Measurements from ENCODE around the gene CD248. TPM values are rescaled to one million over a fixed set of nuclear protein-coding genes. Genes with fewer than 3 reads are reported as not detected.
A peak's percentile ranks its signal among the peaks of the same experiment; 100 is the strongest.

CD248 gene
- polyA plus RNA-seq, 2 of the 4 experiments (the other 2 are of a cell fraction) = 0.03 TPM; not detected in 1

- TF ChIP-seq HMGXB4 (CRISPR knock-in tag; IDR thresholded peaks at IDR 0.05; ENCODE audit: borderline replicate concordance) = peak; percentile 75; the same call in 1 of the 2 replicates
- no peak for TF ChIP-seq RFX5 (IDR thresholded peaks at IDR 0.05)
- no peak for TF ChIP-seq ESRRA (IDR thresholded peaks at IDR 0.05; ENCODE audit: borderline replicate concordance, low read length)
- TF ChIP-seq ZC3H11A (IDR thresholded peaks at IDR 0.05) = no peak
- TF ChIP-seq PBX3 (IDR thresholded peaks at IDR 0.05) = no peak
- no peak for TF ChIP-seq RNF2 (IDR thresholded peaks at IDR 0.05; ENCODE audit: borderline replicate concordance, low read depth)
- TF ChIP-seq ELK1 (IDR thresholded peaks at IDR 0.05; ENCODE audit: low read depth, low read length) = no peak
- no peak for TF ChIP-seq HES2 (IDR thresholded peaks at IDR 0.05)
- TF ChIP-seq KDM1A (IDR thresholded peaks at IDR 0.05; ENCODE audit: low read depth) = no peak
- TF ChIP-seq FOSB (CRISPR knock-in tag; IDR thresholded peaks at IDR 0.05) = no peak
- no peak for TF ChIP-seq USF2 (IDR thresholded peaks at IDR 0.05)
- TF ChIP-seq ZFP36 (IDR thresholded peaks at IDR 0.05; ENCODE audit: borderline replicate concordance, partially characterized antibody) = no peak
- TF ChIP-seq CBX2 (IDR thresholded peaks at IDR 0.05; ENCODE audit: borderline replicate concordance, low read depth) = no peak
- TF ChIP-seq E2F6 (IDR thresholded peaks at IDR 0.05; ENCODE audit: borderline replicate concordance, low read depth) = 0 out of 2 replicates have a peak, but pooled peaks have one; percentile 22
- no peak for TF ChIP-seq MAFK (IDR thresholded peaks at IDR 0.05; ENCODE audit: partially characterized antibody)
- no peak for TF ChIP-seq HEYL (CRISPR knock-in tag; IDR thresholded peaks at IDR 0.05)
- no peak for TF ChIP-seq JUNB (IDR thresholded peaks at IDR 0.05)
- TF ChIP-seq BCL3 (IDR thresholded peaks at IDR 0.05) = no peak
- peak; percentile 62; the same call in 1 of the 2 replicates for TF ChIP-seq MAX (IDR thresholded peaks at IDR 0.05)
- no peak for TF ChIP-seq CEBPB (IDR thresholded peaks at IDR 0.05)
- no peak for TF ChIP-seq SREBF2 (IDR thresholded peaks at IDR 0.05)
- no peak for TF ChIP-seq ATOH8 (CRISPR knock-in tag; IDR thresholded peaks at IDR 0.05; ENCODE audit: low read depth)
- TF ChIP-seq HOXB5 (CRISPR knock-in tag; IDR thresholded peaks at IDR 0.05) = no peak
- peak; percentile 96 to 99 for TF ChIP-seq RAD21 (conservative IDR thresholded peaks at IDR 0.05 in 1 of 2, IDR thresholded peaks at IDR 0.05 in 1 of 2)
- TF ChIP-seq EP300 (IDR thresholded peaks at IDR 0.05) = no peak
- no peak for TF ChIP-seq EHF (CRISPR knock-in tag; IDR thresholded peaks at IDR 0.05)
- TF ChIP-seq ZSCAN20 (CRISPR knock-in tag; IDR thresholded peaks at IDR 0.05) = no peak
- TF ChIP-seq REST (IDR thresholded peaks at IDR 0.05) = no peak
- TF ChIP-seq TP53 (CRISPR knock-in tag; IDR thresholded peaks at IDR 0.05) = no peak
Measured at GRCh38 chr11:66311965-66312548, 4.8 kb downstream of the CD248 start (continued).
